Measurements from ENCODE around the gene GPX7.

The GPX7 gene

DNA sequence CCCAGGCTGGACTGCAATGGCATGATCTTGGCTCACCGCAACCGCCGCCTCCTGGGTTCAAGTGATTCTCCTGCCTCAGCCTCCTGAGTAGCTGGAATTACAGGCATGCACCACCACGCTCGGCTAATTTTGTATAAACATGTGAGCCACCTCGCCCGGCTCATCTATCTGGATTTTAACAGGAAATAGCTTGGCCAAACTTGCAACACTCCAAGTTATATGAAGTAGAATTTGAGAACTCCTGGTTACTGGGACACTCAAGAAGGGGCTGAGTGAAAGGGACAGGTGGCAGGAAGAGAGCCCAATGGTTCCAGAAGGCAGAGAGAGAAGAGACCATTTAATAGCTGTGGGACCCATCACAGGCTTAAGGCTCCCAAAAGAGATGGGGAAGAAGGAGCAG lies 2.9 kb upstream of the GPX7 start:
- TF ChIP-seq GATA2 (IDR thresholded peaks at IDR 0.05; ENCODE audit: low read depth, low read length) (no peak), GATA3 (IDR thresholded peaks at IDR 0.05; ENCODE audit: low read depth, low read length) (no peak)

DNA sequence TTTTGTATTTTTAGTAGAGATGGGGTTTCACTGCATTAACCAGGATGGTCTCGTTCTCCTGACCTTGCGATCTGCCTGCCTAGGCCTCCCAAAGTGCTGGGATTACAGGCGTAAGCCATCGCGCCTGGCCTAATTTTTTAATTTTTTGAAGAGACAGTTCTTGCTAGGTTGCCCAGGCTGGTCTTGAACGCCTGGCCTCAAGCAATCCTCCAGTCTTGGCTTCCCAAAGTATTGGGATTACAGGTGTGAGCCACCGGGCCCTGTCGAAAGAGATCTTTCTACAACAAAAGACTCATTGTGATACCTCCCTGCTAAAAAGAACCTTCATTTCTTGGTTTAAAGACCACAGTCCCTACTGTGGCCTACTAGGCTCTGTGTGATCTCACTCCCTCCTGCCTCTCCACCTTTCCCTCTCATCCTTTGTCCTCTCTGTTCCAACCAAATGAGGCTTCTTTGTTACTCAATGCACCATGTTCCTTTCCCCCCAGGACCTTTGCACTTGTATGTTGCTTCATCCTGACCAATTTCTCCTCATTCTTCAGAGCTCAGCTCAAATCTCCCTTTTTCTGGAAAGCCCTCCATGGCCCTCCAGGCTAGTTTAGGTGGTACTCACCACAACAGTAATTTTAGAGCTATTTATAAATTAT lies 1.5 kb upstream of the GPX7 start:
- TF ChIP-seq GATA3 (IDR thresholded peaks at IDR 0.05; ENCODE audit: low read depth, low read length) (no peak), GATA2 (IDR thresholded peaks at IDR 0.05; ENCODE audit: low read depth, low read length) (no peak)

DNA sequence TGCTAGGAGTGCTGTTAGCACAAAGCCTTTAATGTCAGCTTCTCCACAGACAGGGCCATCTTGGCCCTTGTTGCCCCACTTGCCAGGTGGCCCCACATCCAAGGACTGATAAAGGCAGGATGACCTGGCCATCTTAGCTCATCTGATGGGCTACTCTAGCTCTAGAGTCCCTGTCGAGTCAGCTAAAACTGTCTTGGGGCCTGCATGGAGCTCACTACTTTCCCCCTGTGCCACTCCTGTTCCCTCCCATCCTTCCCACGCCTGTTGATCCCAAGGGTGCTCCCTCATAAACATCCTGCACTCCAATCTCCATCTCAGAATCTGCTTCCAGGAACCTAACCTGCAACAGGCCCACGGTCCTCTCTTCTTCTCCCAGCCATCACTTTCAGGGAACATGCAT lies 652 bp upstream of the GPX7 start:
- TF ChIP-seq GATA2 (IDR thresholded peaks at IDR 0.05; ENCODE audit: low read depth, low read length) (no peak), GATA3 (IDR thresholded peaks at IDR 0.05; ENCODE audit: low read depth, low read length) (no peak)

DNA sequence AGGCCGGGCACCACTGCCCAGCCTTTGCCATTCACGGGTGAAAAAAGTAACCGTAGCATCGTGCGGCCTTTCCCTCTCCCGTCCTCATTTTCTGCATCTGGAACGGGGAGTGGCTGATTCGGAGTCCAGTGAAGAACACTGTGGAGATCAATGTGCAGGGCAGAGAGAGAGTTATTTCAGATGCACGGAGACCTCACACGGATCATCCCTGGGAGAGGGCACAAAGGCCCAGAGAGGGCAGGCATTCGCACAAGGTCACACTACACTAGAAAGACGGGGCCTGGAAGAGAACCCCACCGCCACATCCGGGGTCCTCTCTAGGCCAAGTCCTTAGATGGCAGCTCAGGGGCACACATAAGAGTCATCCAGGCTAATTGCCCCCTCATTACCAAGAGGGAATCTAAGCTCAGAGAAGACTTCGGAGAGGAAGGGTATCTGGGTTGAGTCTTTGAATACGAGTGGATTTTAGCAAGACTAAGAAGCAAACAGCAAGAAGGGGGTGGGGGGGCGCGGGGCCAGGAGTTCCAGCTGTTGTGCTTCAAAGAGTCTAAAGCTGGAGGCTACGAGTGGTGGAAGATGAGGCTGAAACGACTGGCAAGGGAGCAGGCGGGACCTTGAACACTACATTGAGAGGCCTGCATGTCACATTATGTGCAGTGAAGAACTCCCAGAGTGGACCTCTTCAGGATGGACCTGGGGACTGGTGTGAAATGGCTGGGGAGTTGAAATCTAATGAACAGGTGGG lies 857 bp downstream of the GPX7 start:
- TF ChIP-seq GATA2 (IDR thresholded peaks at IDR 0.05; ENCODE audit: low read depth, low read length) (no peak), GATA3 (IDR thresholded peaks at IDR 0.05; ENCODE audit: low read depth, low read length) (no peak)

DNA sequence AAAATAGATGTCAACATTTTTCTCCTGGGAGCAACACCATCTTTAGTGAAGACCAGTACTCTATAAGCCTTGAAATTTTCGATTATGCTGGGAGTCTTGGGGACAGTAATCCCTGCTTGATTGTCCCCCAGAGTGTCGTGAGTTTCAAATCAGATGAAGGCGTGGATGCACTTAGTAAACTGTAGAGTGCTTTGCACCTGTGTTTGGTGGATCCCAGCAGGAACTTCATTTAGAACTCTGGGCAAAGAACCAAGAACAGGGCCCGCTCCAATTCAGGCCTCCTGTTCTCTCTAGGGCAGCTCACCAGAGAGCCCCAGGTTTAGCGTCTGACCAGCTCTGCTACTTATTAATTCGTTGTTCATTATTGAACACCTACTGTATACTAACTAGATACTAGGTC lies 1.5 kb downstream of the GPX7 start:
- TF ChIP-seq GATA2 (IDR thresholded peaks at IDR 0.05; ENCODE audit: low read depth, low read length) (no peak), GATA3 (IDR thresholded peaks at IDR 0.05; ENCODE audit: low read depth, low read length) (no peak)

DNA sequence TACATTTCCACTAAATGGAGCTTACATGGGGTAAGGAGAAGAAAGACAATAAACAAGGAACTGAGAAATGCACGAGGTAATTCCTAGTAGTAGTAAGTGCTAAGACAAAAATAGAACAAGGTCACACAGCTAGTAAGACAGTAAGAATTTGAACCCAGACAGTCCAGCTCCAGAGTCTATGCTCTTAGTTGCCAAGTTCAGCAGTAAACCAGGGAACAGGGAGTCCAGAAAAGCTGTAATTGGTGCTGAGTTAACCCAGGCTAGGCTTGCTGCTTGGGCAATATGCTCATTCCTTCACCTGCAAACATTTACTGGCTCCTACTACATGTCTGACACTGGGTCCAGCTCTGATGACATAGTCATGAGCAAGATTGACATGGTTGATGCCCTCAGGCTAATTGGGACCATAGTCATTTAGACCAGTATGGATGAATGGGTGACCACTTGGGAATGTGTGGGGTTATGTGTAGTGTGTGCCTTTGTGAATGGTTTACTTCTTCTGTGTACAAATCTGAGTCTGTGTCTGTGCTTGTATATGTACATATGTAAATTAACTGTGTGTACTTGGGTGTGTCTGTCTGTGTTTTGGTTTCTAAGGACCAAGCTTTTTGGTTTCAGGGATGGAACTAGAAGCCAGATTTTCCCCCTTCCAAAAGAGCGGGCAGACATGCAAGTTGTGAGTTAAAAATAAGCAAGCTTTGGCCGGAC lies 2.0 kb downstream of the GPX7 start:
- no peak for TF ChIP-seq GATA2 (IDR thresholded peaks at IDR 0.05; ENCODE audit: low read depth, low read length)
- TF ChIP-seq GATA3 (IDR thresholded peaks at IDR 0.05; ENCODE audit: low read depth, low read length), result no peak

DNA sequence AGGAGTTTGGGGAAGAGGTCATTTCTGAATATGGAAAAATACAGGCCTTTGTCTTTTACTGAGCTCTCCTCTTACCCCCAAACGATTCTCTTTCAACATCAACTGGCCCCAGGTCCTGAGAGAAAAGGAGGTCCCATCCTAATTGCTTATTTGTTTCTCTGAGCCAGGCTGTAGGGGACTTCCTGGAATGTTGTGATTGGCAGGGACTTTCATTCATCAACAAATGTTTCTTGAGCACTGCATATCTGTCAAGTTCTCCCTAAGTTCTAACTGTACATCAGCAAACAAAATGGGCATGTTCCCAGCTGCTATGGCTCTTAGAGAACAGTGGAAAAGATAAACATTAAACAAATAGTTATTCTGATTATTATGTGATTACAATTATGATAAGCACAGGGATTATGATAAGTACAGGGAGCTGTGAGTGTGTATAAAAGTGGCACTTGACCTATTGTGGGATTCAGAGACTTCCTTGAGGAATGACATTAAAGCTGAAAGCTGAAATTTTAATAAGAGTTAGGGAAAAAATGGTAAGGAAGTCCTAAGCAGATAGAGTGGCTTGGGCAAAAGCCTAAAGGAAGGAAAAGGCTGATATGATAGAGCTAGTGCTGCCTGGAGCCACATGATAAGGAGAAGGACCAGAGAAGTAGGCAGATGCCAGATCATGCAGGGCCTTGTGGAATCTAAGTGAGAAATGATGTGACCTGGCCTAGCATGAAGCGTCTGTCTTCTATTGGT lies 11.6 kb downstream of the GPX7 start:
- TF ChIP-seq GATA2 (IDR thresholded peaks at IDR 0.05; ENCODE audit: low read depth, low read length) (no peak), GATA3 (IDR thresholded peaks at IDR 0.05; ENCODE audit: low read depth, low read length) (no peak)

DNA sequence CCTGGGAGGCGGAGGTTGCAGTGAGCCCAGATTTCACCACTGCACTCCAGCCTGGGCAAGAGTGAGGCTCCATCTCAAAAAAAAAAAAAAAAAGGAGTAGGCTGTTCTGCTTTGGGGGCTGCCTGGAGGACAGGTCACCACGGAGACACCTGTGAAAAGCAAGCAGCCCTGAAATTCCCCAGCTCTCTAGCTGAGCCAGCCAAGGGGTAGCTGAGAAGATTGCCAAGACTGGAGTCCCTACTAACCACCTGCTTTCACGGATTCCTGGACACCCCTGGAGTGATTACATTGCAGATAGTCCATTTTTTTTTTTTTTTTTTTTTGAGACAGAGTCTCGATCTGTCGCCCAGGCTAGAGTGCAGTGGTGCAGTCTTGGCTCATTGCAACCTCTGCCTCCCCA lies 12.5 kb downstream of the GPX7 start:
- TF ChIP-seq GATA2 (IDR thresholded peaks at IDR 0.05; ENCODE audit: low read depth, low read length), result no peak
- no peak for TF ChIP-seq GATA3 (IDR thresholded peaks at IDR 0.05; ENCODE audit: low read depth, low read length)

DNA sequence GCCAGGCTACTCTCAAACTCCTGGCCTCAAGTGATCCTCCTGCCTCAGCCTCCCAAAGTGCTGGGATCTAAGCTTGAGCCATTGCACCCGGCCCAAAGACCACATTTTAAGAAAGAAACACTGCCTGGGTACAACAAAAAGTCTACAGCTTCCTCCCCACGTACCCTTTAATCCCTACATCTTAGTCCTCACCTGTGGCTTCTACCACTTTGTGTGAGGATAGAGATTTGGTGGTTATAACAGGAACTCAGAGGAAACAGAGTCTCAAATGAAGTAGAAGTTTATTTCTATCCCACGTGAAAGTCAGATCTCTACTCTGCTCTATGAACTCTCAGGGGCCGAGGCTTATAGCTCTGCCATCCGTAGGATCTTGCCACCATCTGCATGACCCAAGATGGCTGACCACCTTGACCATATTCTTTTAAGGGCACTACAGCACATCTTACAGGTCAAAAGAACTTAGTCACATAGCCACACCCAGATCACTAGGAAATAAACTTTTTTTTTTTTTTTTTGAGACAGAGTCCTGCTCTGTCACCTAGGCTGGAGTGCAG lies 13.4 kb downstream of the GPX7 start:
- TF ChIP-seq GATA3 (IDR thresholded peaks at IDR 0.05; ENCODE audit: low read depth, low read length) (no peak), GATA2 (IDR thresholded peaks at IDR 0.05; ENCODE audit: low read depth, low read length) (no peak)

DNA sequence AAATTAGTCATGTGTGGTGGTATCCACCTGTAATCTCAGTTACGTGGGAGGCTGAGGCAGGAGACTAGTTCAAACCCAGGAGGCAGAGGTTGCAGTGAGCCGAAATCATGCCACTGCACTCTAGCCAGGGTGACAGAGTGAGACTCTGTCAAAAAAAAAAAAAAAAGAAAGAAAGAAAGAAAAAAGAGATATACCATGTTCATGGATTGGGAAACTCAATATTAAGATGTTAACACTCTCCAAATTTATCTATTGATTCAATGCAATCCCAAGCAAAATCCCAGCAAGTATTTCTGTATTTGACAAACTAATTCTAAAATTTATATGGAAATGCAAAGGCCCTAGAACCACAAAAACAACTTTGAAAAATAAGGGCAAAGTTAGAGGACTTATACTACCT lies 19.8 kb downstream of the GPX7 start:
- TF ChIP-seq GATA2 (IDR thresholded peaks at IDR 0.05; ENCODE audit: low read depth, low read length) (no peak), GATA3 (IDR thresholded peaks at IDR 0.05; ENCODE audit: low read depth, low read length) (no peak)

DNA sequence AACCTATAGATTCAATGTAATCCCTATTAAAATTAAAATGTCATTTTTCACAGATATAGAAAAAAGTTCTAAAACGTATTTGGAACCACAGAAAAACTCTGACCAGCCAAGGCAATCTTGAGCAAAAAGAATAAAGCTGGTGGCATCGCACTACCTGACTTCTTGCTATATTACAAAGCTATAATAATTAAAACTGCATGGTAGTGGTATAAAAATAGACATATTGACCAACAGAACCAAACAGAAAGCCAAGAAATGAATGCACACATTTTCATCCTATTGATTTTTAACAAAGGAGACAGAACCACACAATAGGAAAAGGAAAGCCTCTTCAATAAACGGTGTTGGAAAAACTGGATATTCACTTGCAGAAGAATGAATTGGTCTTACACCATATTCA lies 21.6 kb downstream of the GPX7 start:
- TF ChIP-seq GATA2 (IDR thresholded peaks at IDR 0.05; ENCODE audit: low read depth, low read length) (no peak), GATA3 (IDR thresholded peaks at IDR 0.05; ENCODE audit: low read depth, low read length) (no peak)

DNA sequence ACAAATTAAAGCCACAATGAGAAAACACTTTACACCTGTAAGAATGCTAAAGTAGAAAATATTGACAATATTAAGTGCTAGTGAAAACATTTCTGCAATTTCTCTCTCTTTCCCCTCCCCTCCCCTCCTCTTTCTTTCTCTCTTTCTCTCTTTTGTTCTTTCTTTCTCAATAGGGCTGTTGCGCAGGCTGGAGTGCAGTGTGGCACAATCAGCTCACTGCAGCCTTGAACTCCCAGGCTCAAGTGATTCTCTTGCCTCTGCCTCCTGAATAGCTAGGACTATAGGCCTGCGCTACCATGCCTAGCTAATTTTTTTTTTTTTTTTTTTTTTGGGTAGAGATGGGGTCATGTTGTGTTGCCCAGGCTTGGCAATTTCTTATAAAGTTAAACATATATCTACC lies 24.9 kb downstream of the GPX7 start:
- TF ChIP-seq GATA3 (IDR thresholded peaks at IDR 0.05; ENCODE audit: low read depth, low read length), result no peak
- no peak for TF ChIP-seq GATA2 (IDR thresholded peaks at IDR 0.05; ENCODE audit: low read depth, low read length)

DNA sequence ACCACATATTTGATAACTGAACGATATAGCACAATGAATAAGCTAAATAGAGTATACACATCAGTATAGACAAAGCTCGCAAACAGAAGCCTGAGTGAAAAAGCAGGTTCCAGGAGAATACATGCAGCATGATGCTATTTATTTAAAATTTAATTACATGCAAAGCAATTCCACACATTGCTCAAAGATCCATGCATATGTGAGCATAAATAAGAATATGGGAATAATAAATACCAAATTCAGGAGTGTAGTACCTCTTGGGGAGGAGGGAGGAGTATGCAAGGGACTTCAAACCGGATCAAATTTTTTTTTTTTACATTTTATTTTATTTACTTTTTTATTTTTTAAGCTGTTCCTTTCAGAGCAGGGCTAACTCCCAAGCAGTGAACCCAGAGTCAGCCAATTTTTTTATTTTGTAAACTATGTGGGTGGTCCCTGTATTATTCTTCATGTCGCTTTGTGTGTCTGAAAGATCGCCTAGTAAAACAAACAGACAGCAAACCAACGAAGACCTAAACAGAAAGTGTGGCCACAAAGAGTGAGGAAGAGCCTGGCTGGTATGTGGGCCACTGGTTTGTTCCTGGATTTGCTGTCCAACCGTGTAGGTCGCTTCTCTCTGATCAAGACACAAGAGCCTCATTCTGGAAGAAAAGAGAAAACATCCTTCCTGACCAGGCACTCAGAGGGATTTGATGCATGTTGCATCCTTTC lies 26.6 kb downstream of the GPX7 start:
- TF ChIP-seq GATA3 (IDR thresholded peaks at IDR 0.05; ENCODE audit: low read depth, low read length) (no peak), GATA2 (IDR thresholded peaks at IDR 0.05; ENCODE audit: low read depth, low read length) (no peak)
